KMS-11 (cell line): Measurements from ENCODE around the gene NFKBIZ.
A peak's percentile ranks its signal among the peaks of the same experiment; 100 is the strongest.

Experiments used
- H2AFZ ChIP-seq: fragments of 200-600 bp; sonication (generic); 2 replicates; pipeline ENCODE4 v1.6.1; 2016; ENCODE audit warnings: antibody characterized with exemption, mixed run types, low read depth
- H3K27ac ChIP-seq: fragments of 200-600 bp; sonication (generic); 2 replicates; pipeline ENCODE4 v1.6.1; 2016; ENCODE audit warnings: mild to moderate bottlenecking, mixed run types
- H3K27me3 ChIP-seq: fragments of 200-600 bp; sonication (generic); 2 replicates; pipeline ENCODE4 v1.6.1; 2017; ENCODE audit warnings: mild to moderate bottlenecking, low read depth, mixed run types, moderate library complexity; ENCODE audit not compliant: insufficient read depth
- H3K36me3 ChIP-seq: fragments of 200-600 bp; sonication (generic); 2 replicates; pipeline ENCODE4 v1.6.1; 2017; ENCODE audit warnings: mild to moderate bottlenecking, mixed run types; ENCODE audit not compliant: insufficient read depth
- H3K4me1 ChIP-seq: fragments of 200-600 bp; sonication (generic); 2 replicates; pipeline ENCODE4 v1.6.1; 2016; ENCODE audit warnings: mild to moderate bottlenecking, low read depth, mixed run types; ENCODE audit not compliant: poor library complexity, severe bottlenecking
- H3K4me2 ChIP-seq: fragments of 200-600 bp; sonication (generic); 2 replicates; pipeline ENCODE4 v1.7.0; 2016; ENCODE audit warnings: mild to moderate bottlenecking, mixed run types
- H3K4me3 ChIP-seq: fragments of 200-600 bp; sonication (generic); IDR thresholded peaks from 2 replicates; pipeline ENCODE4 v1.6.1; 2017; ENCODE audit warnings: low read depth, low read length, mixed read lengths; ENCODE audit not compliant: insufficient read depth
- H3K79me2 ChIP-seq: fragments of 200-600 bp; sonication (generic); 2 replicates; pipeline ENCODE4 v1.6.1; 2016; ENCODE audit warnings: low read depth, mixed run types; ENCODE audit not compliant: insufficient read depth
- H3K9ac ChIP-seq: fragments of 200-600 bp; sonication (generic); 2 replicates; pipeline ENCODE4 v1.6.1; 2016; ENCODE audit warnings: mild to moderate bottlenecking, mixed run types
- H4K20me1 ChIP-seq: fragments of 200-600 bp; sonication (generic); 2 replicates; pipeline ENCODE4 v1.6.1; 2016; ENCODE audit warnings: mild to moderate bottlenecking, mixed run types; ENCODE audit not compliant: insufficient read depth
- CTCF ChIP-seq: fragments of 200-600 bp; sonication (generic); conservative IDR thresholded peaks from 2 replicates; pipeline ENCODE4 v1.6.1; 2017; ENCODE audit warnings: low read depth, mild to moderate bottlenecking, antibody characterized with exemption, low read length, moderate library complexity, mixed read lengths

Gene NFKBIZ

DNA sequence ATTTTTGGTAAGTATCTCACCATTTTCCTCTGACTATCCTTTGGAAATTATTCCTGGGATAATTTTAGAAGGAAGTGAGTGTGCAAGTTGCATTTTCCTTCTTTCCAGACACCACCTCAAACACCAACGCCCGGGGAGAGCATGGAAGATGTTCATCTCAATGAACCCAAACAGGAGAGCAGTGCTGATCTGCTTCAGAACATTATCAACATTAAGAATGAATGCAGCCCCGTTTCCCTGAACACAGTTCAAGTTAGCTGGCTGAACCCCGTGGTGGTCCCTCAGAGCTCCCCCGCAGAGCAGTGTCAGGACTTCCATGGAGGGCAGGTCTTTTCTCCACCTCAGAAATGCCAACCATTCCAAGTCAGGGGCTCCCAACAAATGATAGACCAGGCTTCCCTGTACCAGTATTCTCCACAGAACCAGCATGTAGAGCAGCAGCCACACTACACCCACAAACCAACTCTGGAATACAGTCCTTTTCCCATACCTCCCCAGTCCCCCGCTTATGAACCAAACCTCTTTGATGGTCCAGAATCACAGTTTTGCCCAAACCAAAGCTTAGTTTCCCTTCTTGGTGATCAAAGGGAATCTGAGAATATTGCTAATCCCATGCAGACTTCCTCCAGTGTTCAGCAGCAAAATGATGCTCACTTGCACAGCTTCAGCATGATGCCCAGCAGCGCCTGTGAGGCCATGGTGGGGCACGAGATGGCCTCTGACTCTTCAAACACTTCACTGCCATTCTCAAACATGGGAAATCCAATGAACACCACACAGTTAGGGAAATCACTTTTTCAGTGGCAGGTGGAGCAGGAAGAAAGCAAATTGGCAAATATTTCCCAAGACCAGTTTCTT, 3.9 kb downstream of the NFKBIZ start:
- no peak overlapping the region for H3K4me3 ChIP-seq
- H4K20me1 ChIP-seq: no peaks in the 10 kb centered on the region
- H3K4me2 ChIP-seq: no peak overlapping the region
- H3K4me1 ChIP-seq: peaks cover 36% of the 10 kb centered on the region
- H3K27ac ChIP-seq: no peak overlapping the region
- no peak overlapping the region for H3K9ac ChIP-seq
- H2AFZ ChIP-seq: no peak overlapping the region
- peaks cover 8% of the 10 kb centered on the region; the same call in 1 of the 2 replicates for H3K36me3 ChIP-seq
- H3K27me3 ChIP-seq: no peaks in the 10 kb centered on the region
- no peak for TF ChIP-seq CTCF
- H3K79me2 ChIP-seq: peaks cover 21% of the 10 kb centered on the region; the same call in 1 of the 2 replicates

GRCh38 chr3:101853982-101854381, 4.7 kb downstream of the NFKBIZ start:
- H4K20me1 ChIP-seq: no peaks in the 10 kb centered on the region
- H3K27me3 ChIP-seq: no peaks in the 10 kb centered on the region
- H3K79me2 ChIP-seq: peaks cover 21% of the 10 kb centered on the region; the same call in 1 of the 2 replicates
- H2AFZ ChIP-seq: no peak overlapping the region
- no peak overlapping the region for H3K9ac ChIP-seq
- H3K4me1 ChIP-seq: peaks cover 31% of the 10 kb centered on the region
- no peak overlapping the region for H3K27ac ChIP-seq
- H3K4me2 ChIP-seq: peak overlapping the region; percentile 11; the same call in 1 of the 2 replicates
- no peak for TF ChIP-seq CTCF
- no peak overlapping the region for H3K4me3 ChIP-seq
- peaks cover 8% of the 10 kb centered on the region; the same call in 1 of the 2 replicates for H3K36me3 ChIP-seq

- Histone ChIP-seq H3K9ac (no peak overlapping the region), H3K4me2 (no peak overlapping the region), H3K4me1 (peaks cover 31% of the 10 kb centered on the region), H3K27ac (no peak overlapping the region), H2AFZ (no peak overlapping the region), H3K36me3 (peaks cover 8% of the 10 kb centered on the region; the same call in 1 of the 2 replicates), H3K27me3 (no peaks in the 10 kb centered on the region), H4K20me1 (no peaks in the 10 kb centered on the region), H3K79me2 (peaks cover 21% of the 10 kb centered on the region; the same call in 1 of the 2 replicates), H3K4me3 (no peak overlapping the region)
- no peak for TF ChIP-seq CTCF
Observed at GRCh38 chr3:101854608-101855304, 5.4 kb downstream of the NFKBIZ start.

GRCh38 chr3:101857301-101857741, 8.0 kb downstream of the NFKBIZ start:
- Histone ChIP-seq H3K36me3 (peaks cover 7% of the 10 kb centered on the region; the same call in 1 of the 2 replicates), H4K20me1 (no peaks in the 10 kb centered on the region), H3K4me3 (no peak overlapping the region)

More at GRCh38 chr3:101857301-101857741, 8.0 kb downstream of the NFKBIZ start:
- Histone ChIP-seq H3K27ac (no peak overlapping the region), H3K79me2 (no peaks in the 10 kb centered on the region), H3K4me2 (no peak overlapping the region), H3K27me3 (no peaks in the 10 kb centered on the region), H3K4me1 (peaks cover 18% of the 10 kb centered on the region), H2AFZ (no peak overlapping the region), H3K9ac (no peak overlapping the region)
- TF ChIP-seq CTCF: no peak
